Stimulated activated CD4-positive, alpha-beta T cell treated with anti-CD3 and anti-CD28 coated beads, Interleukin-1b, Interleukin-23, amount 100 ng/mL, for 1 hour (primary cell): ENCODE measurements around the gene LTK.

ENCODE experiments used
- DNase-seq, 2 donors: peaks; one replicate each; pipeline ENCODE4 v3.0.0-alpha.2; 2020; ENCODE audit warnings: low read depth in 2 of 2

LTK gene

GRCh38 chr15:41530363-41530956 lies 16.8 kb upstream of the LTK start:
- no peak for DNase-seq

DNA sequence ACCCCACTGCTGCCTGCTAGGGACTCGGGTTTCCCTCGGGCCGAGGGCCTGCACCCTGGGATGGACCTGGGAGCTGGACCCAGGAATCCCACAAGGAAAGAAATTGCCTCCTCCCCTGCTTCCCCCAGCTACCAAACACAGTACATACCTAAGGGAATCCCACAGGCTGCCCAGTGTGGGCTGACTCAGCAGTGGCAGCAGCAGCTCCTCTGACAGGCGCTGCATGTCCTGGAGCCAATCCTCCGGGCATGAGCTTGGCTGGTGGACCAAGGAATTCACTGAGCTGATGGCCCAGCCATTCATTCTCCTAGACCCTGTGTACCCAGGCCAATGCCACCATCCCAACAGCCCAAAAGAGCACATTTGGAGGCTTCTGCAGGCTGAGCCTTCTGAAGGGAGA lies 9.5 kb upstream of the LTK start:
- DNase-seq = no peak

DNA sequence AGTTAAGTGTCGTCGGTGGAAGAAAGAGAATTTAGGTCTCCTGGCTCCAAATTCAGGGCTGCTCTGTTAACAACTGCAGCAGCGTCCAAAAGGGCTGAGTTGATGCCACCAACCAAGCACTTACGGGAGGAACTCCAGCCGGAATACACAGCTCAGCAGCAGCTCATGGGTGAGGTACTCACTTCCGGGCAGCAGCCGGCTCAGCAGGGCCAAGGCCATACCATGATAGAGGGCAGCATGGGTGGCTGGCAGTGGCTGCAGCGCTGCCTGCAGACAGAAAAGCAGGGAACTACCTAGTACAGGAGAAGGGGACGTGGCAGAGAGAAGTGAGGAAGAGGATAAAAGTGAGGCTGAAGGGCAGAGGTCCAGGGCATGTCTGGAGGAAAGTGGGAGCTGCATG lies 8.0 kb upstream of the LTK start:
- DNase-seq = no peak

GRCh38 chr15:41520636-41521035 lies 7.0 kb upstream of the LTK start:
- DNase-seq = no peak

GRCh38 chr15:41517895-41518449 lies 4.3 kb upstream of the LTK start:
- DNase-seq = no peak

GRCh38 chr15:41512940-41513505 lies 604 bp downstream of the LTK start:
- DNase-seq = no peak

- DNase-seq = no peak
These were observed 1.1 kb downstream of the LTK start for GRCh38 chr15:41512512-41512939.

- DNase-seq = no peak
These were observed 1.7 kb downstream of the LTK start for GRCh38 chr15:41511899-41512369.

- no peak for DNase-seq
These were observed 2.2 kb downstream of the LTK start for GRCh38 chr15:41511331-41511898.

DNA sequence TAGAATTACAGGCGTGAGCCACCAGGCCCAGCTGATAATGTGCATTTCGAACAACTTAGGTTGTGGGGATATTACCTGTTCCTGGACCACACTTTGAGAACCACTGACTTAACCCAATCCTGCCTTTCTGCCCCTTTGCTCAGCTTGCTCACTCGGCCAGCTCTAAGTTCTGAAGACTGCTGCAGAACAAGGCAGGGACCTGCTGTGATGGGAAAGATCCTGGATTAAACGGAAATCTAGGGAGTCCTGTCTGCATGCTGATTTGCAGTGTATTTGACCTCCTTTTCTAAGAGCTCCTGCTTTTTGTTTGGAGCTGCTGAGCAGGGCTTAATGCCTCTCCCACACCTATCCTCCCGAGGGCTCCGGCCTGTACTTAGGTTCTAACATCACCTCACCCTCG lies 2.9 kb downstream of the LTK start:
- no peak for DNase-seq

- no peak for DNase-seq
These were observed 5.8 kb downstream of the LTK start for GRCh38 chr15:41507820-41508290.

DNA sequence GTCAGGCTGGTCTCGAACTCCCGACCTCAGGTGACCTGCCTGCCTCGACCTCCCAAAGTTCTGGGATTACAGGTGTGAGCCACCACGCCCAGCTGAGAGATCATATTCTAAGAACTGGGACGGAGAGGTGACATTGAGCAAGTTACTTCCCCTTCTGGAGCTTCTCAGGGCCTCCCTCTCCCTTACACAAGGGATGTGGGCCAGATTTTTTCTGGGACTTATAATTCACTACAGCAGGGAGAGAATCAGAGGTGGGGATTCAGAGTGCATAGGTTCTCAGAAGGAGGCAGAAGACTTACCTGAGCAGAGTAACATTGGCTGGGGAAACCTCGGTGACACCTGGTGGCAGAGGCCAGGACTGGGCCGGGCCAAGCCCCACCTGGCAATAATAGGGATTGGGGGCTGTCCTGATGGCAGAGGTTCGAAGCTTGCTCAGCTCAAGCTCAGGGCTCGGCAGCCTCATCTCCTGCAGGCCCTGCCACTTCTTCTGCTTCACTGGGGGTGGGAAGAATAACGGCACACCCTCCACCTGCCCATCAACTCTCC lies 6.8 kb downstream of the LTK start:
- DNase-seq = no peak

- no peak for DNase-seq
These were observed 7.9 kb downstream of the LTK start for GRCh38 chr15:41505776-41506175.

- no peak for DNase-seq
These were observed 8.7 kb downstream of the LTK start for GRCh38 chr15:41504751-41505492.

- DNase-seq = no peak
These were observed 10.0 kb downstream of the LTK start for GRCh38 chr15:41503669-41504010.

DNA sequence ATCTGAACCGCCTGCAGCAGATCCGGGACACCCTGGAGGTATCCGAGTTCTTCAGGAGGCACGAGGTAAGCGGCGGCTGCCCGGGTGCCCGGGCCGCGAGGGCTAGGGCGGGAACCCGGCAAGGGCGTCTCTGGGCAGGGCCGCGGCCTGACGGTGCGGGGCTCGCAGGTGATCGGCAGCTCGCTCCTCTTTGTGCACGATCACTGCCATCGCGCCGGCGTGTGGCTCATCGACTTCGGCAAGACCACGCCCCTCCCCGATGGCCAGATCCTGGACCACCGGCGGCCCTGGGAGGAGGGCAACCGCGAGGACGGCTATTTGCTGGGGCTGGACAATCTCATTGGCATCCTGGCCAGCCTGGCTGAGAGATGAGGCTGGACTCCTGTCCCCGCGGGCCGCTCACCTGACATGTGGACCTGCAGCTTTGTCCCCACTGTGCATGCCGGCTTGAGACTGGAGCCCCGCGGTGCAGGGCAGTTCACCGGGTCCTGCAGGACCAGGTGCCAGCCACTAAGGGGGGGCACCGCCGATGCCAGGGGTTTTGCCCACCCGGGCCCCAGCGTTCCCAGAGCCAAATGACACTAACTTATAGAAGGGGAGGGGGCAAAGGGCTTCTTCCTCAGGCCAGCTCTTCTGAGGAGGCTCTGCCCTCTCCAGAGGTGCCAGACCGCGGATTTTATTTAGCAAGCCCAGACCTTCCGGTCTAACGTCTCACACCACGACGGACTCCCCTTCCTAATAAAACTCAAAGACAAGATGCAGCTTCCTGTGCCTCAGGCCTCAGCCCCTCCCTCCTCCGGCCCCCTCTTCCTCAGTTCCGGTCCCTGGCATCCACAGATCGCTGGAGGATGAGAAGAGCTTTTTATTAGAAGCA lies 10.6 kb downstream of the LTK start:
- DNase-seq = no peak

- DNase-seq = no peak
These were observed 11.5 kb downstream of the LTK start for GRCh38 chr15:41501931-41502794.

GRCh38 chr15:41501191-41501917 lies 12.3 kb downstream of the LTK start:
- no peak for DNase-seq

GRCh38 chr15:41499109-41499851 lies 14.3 kb downstream of the LTK start:
- DNase-seq = no peak
